ENCODE results near the gene GPN2.

The GPN2 gene

GRCh38 chr1:26913389-26913753, 23.3 kb upstream of the GPN2 start:
- no peak overlapping the region for H3K27ac ChIP-seq
- no peak for DNase-seq (ENCODE audit: low spot score)

GRCh38 chr1:26912147-26912490, 22.0 kb upstream of the GPN2 start:
- no peak for DNase-seq (ENCODE audit: low spot score)
- Histone ChIP-seq H3K4me3 (no peak overlapping the region), H3K27ac (no peak overlapping the region)
- TF ChIP-seq CTCF (IDR thresholded peaks at IDR 0.05) = no peak

More at GRCh38 chr1:26913389-26913753, 23.3 kb upstream of the GPN2 start:
- TF ChIP-seq CTCF (IDR thresholded peaks at IDR 0.05) = no peak
- no peak overlapping the region for H3K4me3 ChIP-seq

- TF ChIP-seq CTCF (IDR thresholded peaks at IDR 0.05) = no peak
- Histone ChIP-seq H3K27ac (no peak overlapping the region), H3K4me3 (no peak overlapping the region)
- no peak for DNase-seq (ENCODE audit: low spot score)
Observed at GRCh38 chr1:26911399-26912146, 21.5 kb upstream of the GPN2 start.

GRCh38 chr1:26910343-26911160, 20.5 kb upstream of the GPN2 start:
- no peak for TF ChIP-seq CTCF (IDR thresholded peaks at IDR 0.05)
- H3K27ac ChIP-seq = no peak overlapping the region
- no peak for DNase-seq (ENCODE audit: low spot score)
- H3K4me3 ChIP-seq = no peak overlapping the region

- no peak overlapping the region for H3K4me3 ChIP-seq
- TF ChIP-seq CTCF (IDR thresholded peaks at IDR 0.05) = no peak
- no peak for DNase-seq (ENCODE audit: low spot score)
- H3K27ac ChIP-seq = no peak overlapping the region
Observed at GRCh38 chr1:26909951-26910342, 19.9 kb upstream of the GPN2 start.

GRCh38 chr1:26907071-26907917, 17.2 kb upstream of the GPN2 start:
- DNase-seq (ENCODE audit: low spot score) = no peak
- no peak overlapping the region for H3K27ac ChIP-seq
- TF ChIP-seq CTCF (IDR thresholded peaks at IDR 0.05) = no peak
- H3K4me3 ChIP-seq = no peak overlapping the region

Data from coronary artery (tissue), 2 donors.